Heart right ventricle (tissue), 16 donors: ENCODE data around the gene PEX11G. TPM values are rescaled to one million over a fixed set of nuclear protein-coding genes. Genes with fewer than 3 reads are reported as not detected.
A peak's percentile ranks its signal among the peaks of the same experiment; 100 is the strongest.

Source experiments
- ATAC-seq, 8 donors: fragments of 200-7000 bp; cut with Tn5 transposase; one replicate each; pipeline ENCODE4 v1.9.1; 2020; ENCODE audit warnings: mild to moderate bottlenecking in 8 of 8, moderate library complexity in 8 of 8, moderate number of reproducible peaks in 1 of 8
- DNase-seq, 2 donors: peaks; one replicate each; pipeline ENCODE4 v3.0.0-alpha.2; 2020
- H3K27ac ChIP-seq, 10 donors: fragments of 200-600 bp; sonication (generic) in 2 of 10; one replicate each; pipeline versions ENCODE4 v1.5.0 to v1.8.0; 2020 to 2022; ENCODE audit warnings: mild to moderate bottlenecking in 3 of 10
- H3K27me3 ChIP-seq, 7 donors: fragments of 200-600 bp; one replicate each; pipeline ENCODE4 v1.8.0; 2021 to 2022; ENCODE audit warnings: mild to moderate bottlenecking in 2 of 7
- H3K36me3 ChIP-seq, 9 donors: fragments of 200-600 bp; sonication (generic) in 1 of 9; one replicate each; pipeline versions ENCODE4 v1.5.0 to v1.8.0; 2020 to 2022; ENCODE audit warnings: mild to moderate bottlenecking in 2 of 9
- H3K4me1 ChIP-seq, 9 donors: fragments of 200-600 bp; sonication (generic) in 1 of 9; one replicate each; pipeline versions ENCODE4 v1.5.0 to v1.8.0; 2020 to 2022; ENCODE audit warnings: mild to moderate bottlenecking in 4 of 9
- H3K4me3 ChIP-seq, 10 donors: fragments of 200-600 bp; sonication (generic) in 2 of 10; one replicate each; pipeline versions ENCODE4 v1.5.0 to v1.8.0; 2020 to 2022; ENCODE audit warnings: mild to moderate bottlenecking in 7 of 10, moderate library complexity in 2 of 10
- H3K9me3 ChIP-seq, 11 donors: fragments of 200-600 bp in 10 of 11; sonication (generic) in 2 of 11; one replicate each; pipeline versions ENCODE4 v1.5.0 to v1.8.0; 2013 to 2022; ENCODE audit warnings: mild to moderate bottlenecking in 2 of 11, control low read depth in 1 of 11, moderate library complexity in 1 of 11
- WGBS, 2 donors: extraction: QIAGEN DNeasy Blood & Tissue Kit; methylation state at CpG; one replicate each; pipeline ENCODE4 v1.1.7; 2013; ENCODE audit warnings: inconsistent platforms in 1 of 2; 5-methylcytosine and 5-hydroxymethylcytosine counted together
- intact Hi-C, 10 donors: fragments of 100-400 bp; cut with DNase I; formaldehyde crosslinking; loops; one replicate each; pipeline versions ENCODE4 v1.11.1 to v1.14.2; 2022
- long read RNA-seq, 3 donors: library from polyadenylated mRNA; unstranded; transcript quantifications; one replicate each; pipeline ENCODE4 v2.0.0, GENCODE V29; 2020 to 2021
- polyA plus RNA-seq, 2 donors: library from polyadenylated mRNA; stranded (reverse); fragments of 200-250 nt; gene quantifications; one replicate each; pipeline ENCODE4 v1.2.3, GENCODE V29; 2013
- total RNA-seq, 10 donors: library from RNA; stranded (reverse); fragmentation: NEBNext Ultra II Directional in 3 of 10; extraction: Animal tissue kit (Norgen Biotek cat#: 25700) in 3 of 10; gene quantifications; one replicate each; pipeline versions ENCODE4 v1.2.1 to v1.2.4, GENCODE V29; 2021 to 2023
- TF ChIP-seq, protein P1 (sequence below), 9 donors: fragments of 200-600 bp; sonication (generic) in 2 of 9; IDR thresholded peaks; one replicate each; pipeline versions ENCODE4 v1.5.0 to v1.8.0; 2021 to 2022; ENCODE audit warnings: antibody characterized with exemption in 9 of 9, mild to moderate bottlenecking in 5 of 9, moderate library complexity in 1 of 9
- donor health status: Arrhythmogenic right ventricular cardiomyopathy.
- donor health status: ischemic (EF 13 %, LVEDD 7.1; RV severe dilation, severe dysfunction).
- donor health status: healthy with polysubstance abuse.
- donor health status: DM: no; HTN: yes; CAD: no.
- donor health status: DM: no; HTN: no; CAD: no.
- donor health status: ischemic (EF 25% LVEDD 6.9; RV normal size, moderate dysfunction).
- donor health status: ischemic (EF 25% LVEDD 5.7; RV mildly dilated, moderate dysfunction).
- donor health status: healthy.
- donor health status: DM: yes; HTN: yes; CAD: no.
- donor health status: Ischemic cardiomyopathy.
- donor health status: ischemic (EF 35%, LVEDD 5.7; RV mildly dilated, moderate dysfunction).
- donor health status: nonischemic (EF 11% LVEDD 7.7; RV severe dilation, severe dysfunction).
- donor health status: DM: yes; HTN: yes; CAD: no.
- donor health status: PGD.
- donor health status: ischemic (EF 29% LVEDD 5.4; RV normal size, mild dysfunction).
- donor health status: nonischemic (EF 23%, LVEDD 6.1; RV moderate dilation, normal function).

PEX11G gene
- total RNA-seq (1 to 10 TPM in 9 of 10 donors, under 1 TPM in 1; 0.95 to 2.4 (median 1.9) TPM), polyA plus RNA-seq (1 to 10 TPM; 1.2 to 3.9 TPM)
- long read RNA-seq, donor 1 = 0 reads
- long read RNA-seq, donor 2, partial matches to known transcripts = 1 of 4 reads
- long read RNA-seq, donor 2, other reads (novel, unspliced or antisense) = 2 of 4 reads
- long read RNA-seq, donor 3, partial matches to known transcripts = 0 of 4 reads
- long read RNA-seq, donor 3, other reads (novel, unspliced or antisense) = 1 of 4 reads

GRCh38 chr19:7488736-7489353 lies at the start of gene PEX11G:
Gene PEX11G, minus strand, starts transcription at chr19:7489035. Its CDS starts 25 bp downstream, at chr19:7489010.
- Histone ChIP-seq H3K36me3 (peaks cover 0 to 3% (median 0%) of the 10 kb centered on the region in 9 donors), H3K27ac (peak within 1 kb of the TSS in 9 of 10 donors; percentile 79 to 97 (median 85)), H3K9me3 (no peaks in the 10 kb centered on the region), H3K4me3 (peak within 1 kb of the TSS; percentile 38 to 76 (median 64)), H3K27me3 (no peaks in the 10 kb centered on the region), H3K4me1 (peaks cover 0 to 45% (median 12%) of the 10 kb centered on the region in 9 donors)
- peak; percentile 92 to 96 for DNase-seq
- peak; percentile 96 to 99 (median 98) for ATAC-seq
- WGBS, 2 donors = 1% methylated on average over 49 of the region's 49 CpGs
- intact Hi-C loops = loop anchor here in 3 of 10 donors (2.0 to 5.0 kb wide), 2 partner anchors 33 to 94 kb away; partner anchors contain the start of gene MCOLN1 (in 2 of the 3)
- TF ChIP-seq, protein P1, sequence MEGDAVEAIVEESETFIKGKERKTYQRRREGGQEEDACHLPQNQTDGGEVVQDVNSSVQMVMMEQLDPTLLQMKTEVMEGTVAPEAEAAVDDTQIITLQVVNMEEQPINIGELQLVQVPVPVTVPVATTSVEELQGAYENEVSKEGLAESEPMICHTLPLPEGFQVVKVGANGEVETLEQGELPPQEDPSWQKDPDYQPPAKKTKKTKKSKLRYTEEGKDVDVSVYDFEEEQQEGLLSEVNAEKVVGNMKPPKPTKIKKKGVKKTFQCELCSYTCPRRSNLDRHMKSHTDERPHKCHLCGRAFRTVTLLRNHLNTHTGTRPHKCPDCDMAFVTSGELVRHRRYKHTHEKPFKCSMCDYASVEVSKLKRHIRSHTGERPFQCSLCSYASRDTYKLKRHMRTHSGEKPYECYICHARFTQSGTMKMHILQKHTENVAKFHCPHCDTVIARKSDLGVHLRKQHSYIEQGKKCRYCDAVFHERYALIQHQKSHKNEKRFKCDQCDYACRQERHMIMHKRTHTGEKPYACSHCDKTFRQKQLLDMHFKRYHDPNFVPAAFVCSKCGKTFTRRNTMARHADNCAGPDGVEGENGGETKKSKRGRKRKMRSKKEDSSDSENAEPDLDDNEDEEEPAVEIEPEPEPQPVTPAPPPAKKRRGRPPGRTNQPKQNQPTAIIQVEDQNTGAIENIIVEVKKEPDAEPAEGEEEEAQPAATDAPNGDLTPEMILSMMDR (IDR thresholded peaks at IDR 0.05) = no peak

GRCh38 chr19:7535998-7536695 lies 47.3 kb upstream of the PEX11G start:
- TF ChIP-seq, protein P1 (IDR thresholded peaks at IDR 0.05) = no peak
- WGBS, 2 donors = 20% methylated on average over 30 of the region's 30 CpGs
- H3K27me3 ChIP-seq = no peaks in the 10 kb centered on the region
- H3K27ac ChIP-seq = peak overlapping the region in 9 of 10 donors; percentile 87 to 95 (median 91)
- no peaks in the 10 kb centered on the region for H3K9me3 ChIP-seq
- ATAC-seq = no peak
- DNase-seq = no peak
- H3K4me1 ChIP-seq = peaks cover 0 to 20% (median 14%) of the 10 kb centered on the region in 9 donors
- peaks cover 0 to 61% (median 26%) of the 10 kb centered on the region in 9 donors for H3K36me3 ChIP-seq
- H3K4me3 ChIP-seq = peak overlapping the region; percentile 74 to 98 (median 90)
- intact Hi-C loops = loop anchor here in 3 of 10 donors (1.0 to 10.0 kb wide), 4 partner anchors 15 to 181 kb away; partner anchors contain the start of genes PET100 (in 1 of the 3) and XAB2 (in 1 of the 3)

DNA sequence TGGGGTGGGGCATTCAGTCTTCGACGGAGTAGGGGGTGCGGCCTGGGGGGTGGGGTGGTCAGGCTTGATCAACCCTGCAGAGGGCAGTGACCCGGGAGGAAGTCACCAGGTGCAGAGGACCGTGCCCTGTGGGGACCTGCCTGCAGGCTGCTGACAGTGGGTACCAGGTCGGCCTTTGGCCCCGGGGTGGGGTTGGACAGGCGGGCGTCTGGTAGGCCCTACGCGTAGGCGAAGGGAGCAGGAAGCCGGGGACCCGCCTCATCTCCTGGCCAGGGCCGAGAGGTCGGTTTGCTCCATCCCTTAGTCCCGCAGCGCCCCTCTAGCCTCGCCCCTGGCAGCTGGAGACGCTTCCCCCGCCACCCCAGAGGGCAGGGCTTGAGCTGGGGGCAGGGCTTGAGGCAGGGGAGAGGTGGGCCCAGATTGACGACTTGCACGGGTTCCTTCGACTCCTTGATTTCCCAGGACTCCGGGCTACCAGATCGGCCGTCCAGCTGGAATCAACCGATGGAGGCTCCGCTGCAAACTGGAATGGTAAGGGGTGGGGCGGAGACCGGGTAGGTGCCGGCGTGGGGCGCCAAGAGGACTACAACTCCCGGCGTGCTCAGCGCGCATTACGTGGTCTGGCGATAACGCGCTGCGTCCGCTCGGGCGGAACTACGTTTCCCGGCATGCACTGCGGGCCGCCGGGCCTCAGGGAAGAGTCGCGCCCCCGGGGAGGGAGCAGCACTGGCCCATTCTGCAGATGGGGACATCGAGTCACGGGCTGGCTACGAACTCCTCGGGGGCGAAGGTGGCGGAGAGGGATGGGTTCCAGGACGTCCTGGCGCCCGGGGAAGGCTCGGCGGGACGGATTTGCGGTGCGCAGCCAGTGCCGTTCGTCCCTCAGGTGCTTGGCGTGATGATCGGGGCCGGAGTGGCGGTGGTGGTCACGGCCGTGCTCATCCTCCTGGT lies 46.5 kb upstream of the PEX11G start, which contains the start of gene PNPLA6:
Gene PNPLA6 (plus strand): TSS at position 671 of the 951 bp plus-strand sequence. CDS start 72 bp downstream, at position 743.
- Histone ChIP-seq H3K27me3 (no peaks in the 10 kb centered on the region), H3K36me3 (peaks cover 0 to 61% (median 19%) of the 10 kb centered on the region in 9 donors), H3K9me3 (no peaks in the 10 kb centered on the region), H3K4me3 (peak within 1 kb of the TSS; percentile 74 to 98 (median 90)), H3K27ac (peak within 1 kb of the TSS; percentile 67 to 95 (median 91)), H3K4me1 (peaks cover 0 to 20% (median 14%) of the 10 kb centered on the region in 9 donors)
- ATAC-seq (peak; percentile 83 to 92 (median 89)), DNase-seq (peak; percentile 96 to 98)
- intact Hi-C loops = loop anchor here in 3 of 10 donors (1.0 to 10.0 kb wide), 4 partner anchors 16 to 181 kb away; partner anchors contain the start of genes PET100 (in 1 of the 3) and XAB2 (in 1 of the 3)
- TF ChIP-seq, protein P1 (IDR thresholded peaks at IDR 0.05) = no peak
- WGBS, 2 donors = 0% methylated on average over 75 to 76 of the region's 76 CpGs
